ENCODE measurements around the gene ITIH2.
"Not testable (repeated sequence)": the region's sequence is repeated elsewhere in the genome, so short reads cannot be mapped to it uniquely, and the experiment has no call there.

ITIH2 gene

DNA sequence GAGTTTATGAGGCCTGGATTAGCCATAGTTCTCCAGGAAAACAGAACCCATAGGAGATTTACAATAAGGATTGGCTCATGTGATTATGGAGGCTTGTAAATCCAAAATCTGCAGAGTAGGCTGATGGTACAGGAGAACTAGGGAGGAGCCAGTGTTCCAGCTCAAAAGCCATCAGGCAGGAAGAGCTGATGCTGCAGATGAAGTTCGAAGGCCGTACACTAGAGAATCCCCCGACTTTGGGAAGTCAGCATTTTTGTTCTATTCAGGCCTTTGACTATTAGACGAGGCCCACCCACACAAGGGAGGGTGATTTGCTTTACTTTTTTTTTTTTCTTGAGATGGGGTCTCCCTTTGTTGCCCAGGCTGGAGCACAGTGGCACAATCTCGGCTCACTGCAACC is 47.1 kb downstream of the ITIH2 start:
- no peak for DNase-seq (ENCODE audit: low spot score)

DNA sequence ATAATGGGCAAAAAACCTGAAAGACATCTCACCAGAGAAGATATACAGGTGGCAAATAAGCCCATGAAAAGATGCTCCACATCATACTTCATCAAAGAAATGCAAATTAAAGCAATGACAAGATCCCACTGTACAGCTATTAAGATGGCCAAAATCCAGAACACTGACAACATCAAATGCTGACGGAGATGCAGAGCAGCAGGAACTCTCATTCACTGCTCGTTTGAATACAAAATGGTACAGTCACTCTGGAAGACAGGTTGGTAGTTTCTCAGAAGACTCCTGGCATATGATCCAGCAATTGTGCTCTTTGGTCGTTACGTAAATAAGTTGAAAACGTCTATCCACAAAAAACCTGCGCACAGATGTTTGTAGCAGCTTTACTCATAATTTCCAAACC is 49.1 kb downstream of the ITIH2 start:
- no peak for DNase-seq (ENCODE audit: low spot score)

DNA sequence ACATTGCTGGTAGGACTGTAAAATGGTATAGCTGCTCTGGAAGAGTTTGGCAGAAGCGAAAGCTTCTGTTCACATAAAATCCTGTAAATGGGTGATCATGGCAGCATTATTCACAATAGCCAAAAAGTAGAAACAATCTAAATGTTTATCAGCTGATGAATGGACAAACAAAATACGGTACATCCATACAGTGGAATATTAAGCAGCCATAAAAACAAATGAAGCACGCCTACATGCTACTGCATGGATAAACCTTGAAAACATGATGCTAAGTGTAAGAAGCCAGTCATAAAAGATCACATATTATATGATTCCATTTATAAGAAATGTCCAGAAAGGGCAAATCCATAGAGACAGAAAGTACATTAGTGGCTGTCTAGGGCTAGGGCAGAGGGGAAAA is 52.0 kb downstream of the ITIH2 start:
- DNase-seq (ENCODE audit: low spot score), result no peak

DNA sequence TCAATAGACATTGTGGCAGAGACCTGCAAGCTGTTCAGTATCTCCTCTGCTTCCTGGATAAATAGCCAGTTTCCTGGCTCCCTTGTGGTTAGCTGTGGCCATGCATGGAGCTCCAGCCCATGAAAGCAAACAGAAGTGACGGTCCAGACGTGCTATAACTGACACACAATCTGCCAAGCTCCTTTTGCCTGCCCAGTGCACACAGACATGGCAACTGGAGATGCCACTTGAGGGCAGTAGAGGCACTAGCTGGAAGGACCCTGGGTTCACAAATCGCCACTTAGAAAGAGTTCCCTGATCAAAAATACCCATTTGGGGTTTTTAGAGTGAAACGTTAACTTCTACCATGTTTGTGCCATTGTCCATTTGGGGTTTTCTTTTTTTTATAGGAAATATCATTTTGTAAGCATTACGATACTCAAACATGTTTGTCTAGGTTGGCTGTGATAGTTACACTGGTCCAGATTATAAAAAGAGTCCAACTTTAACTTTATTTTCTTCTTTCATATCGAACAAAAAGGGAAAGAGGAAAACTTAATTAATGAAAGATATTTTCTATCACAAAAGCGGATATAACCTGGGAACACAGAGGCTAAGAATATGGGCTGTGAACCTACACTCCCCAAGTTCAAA is 53.4 kb downstream of the ITIH2 start:
- peak; percentile 37 for DNase-seq (ENCODE audit: low spot score)

DNA sequence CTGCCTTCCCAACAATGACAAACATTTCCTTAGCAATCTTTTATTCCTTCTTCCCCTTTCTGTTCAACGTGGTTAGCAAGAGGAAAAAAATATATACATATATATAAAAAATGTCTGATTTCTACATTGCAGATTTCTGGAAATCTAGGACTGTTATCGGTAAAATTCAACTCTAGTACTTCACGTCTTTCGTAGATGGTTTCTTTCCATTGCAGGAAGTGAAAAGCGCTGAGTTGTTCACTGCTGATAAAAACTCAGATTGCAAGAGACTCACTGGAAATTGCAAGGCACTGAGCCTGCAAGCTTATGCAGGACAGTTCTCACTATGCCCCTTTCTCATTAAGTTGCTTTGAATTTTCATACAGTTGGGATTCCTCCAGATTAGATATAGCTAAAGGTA is 60.8 kb downstream of the ITIH2 start:
- no peak for DNase-seq (ENCODE audit: low spot score)

DNA sequence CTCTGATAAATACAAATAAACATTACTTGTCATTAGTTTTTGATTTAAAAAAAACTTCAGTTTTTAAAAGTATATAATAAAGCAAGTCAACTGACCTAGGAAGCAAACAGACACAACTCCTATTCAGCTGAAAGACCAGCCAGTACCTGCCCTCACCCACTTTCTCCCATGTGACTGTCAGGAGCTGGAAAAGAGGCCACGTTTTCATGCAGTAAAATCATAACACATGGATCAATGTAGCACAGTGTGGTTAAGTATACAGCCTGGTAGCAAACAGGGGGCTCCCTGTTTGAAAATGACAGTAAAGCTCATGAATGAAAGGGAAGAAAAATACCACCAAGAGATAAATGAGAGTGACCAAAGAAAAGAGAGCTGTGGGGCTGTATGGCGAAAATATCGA is 63.1 kb downstream of the ITIH2 start:
- DNase-seq (ENCODE audit: low spot score), result no peak

DNA sequence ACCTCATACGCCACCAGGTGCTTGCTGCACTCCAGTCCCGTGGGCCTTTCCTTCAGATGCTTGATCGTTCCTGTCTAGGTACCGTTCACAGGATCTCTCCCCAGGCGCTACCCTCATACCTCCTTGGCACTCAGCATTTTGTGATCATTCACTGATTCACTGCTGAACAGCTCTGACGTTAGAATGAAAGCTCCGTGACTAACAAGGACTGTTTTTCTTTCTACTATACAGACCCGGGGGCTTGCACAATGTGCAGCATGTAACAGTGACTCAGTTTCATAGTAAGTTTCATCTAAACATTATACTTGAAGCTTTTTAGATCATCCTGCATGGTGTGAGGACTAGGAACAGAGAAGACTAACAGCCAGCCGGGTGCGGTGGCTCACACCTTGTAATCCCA is 64.1 kb downstream of the ITIH2 start:
- DNase-seq (ENCODE audit: low spot score), result no peak

DNA sequence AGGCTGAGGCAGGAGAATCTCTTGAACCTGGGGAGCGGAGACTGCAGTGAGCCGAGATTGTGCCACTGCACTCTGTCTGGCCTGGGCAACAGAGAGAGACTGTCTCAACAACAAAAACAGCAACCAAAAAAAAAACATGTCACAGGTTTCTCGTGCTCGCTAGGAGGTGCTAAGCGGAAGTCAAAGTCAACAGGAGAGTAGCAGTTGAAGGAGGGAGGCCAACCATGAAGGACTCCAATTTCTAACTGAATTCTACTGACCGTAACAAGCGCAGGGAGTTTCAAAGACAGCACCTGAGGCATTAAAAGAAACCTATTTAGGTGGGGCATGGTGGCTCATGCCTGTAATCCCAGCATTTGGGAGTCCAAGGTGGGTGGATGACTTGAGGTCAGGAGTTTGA is 65.3 kb downstream of the ITIH2 start:
- no peak for DNase-seq (ENCODE audit: low spot score)

DNA sequence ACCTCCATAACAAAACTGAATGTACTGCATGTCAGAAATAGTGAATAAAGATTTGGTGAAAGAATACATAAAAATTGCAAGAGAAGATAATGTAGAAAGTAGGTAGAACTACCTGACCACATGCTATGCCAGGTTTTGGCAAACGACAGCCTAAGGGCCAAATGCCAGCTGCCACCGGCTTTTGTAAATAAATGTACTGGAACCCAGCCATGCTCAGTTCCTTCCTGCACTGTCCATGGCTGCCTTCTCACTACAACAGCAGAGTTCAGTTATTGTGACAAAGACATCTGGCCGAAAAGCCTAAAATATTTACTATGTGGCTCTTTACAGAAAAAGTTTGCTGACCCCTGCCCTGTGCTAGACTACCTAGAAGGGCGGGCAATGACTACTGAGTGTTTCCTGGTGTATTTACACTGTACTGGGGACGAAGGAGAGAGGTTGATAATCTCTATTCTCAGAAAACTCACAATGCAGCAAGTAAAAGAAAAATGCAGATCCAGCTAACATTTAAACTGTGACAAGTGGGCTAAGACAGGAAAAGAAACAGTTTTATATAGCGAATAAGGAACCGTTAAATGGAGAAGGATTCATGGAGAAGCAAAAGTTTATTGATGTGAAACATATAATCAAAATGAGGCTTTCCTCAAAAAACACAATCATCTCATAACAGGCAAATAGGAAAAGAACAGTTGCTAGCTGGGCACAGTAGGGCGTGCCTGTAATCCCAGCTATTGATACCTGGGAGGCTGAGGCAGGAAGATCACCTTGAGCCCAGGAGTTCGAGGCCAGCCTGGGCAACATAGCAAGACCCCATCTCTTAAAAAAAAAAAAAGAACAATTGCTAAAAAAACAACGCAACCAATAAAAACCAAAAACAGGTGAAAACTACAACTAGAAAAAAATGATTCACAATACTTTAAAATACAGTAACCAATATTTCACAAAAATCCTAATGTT is 71.0 kb downstream of the ITIH2 start:
- no peak for DNase-seq (ENCODE audit: low spot score)

DNA sequence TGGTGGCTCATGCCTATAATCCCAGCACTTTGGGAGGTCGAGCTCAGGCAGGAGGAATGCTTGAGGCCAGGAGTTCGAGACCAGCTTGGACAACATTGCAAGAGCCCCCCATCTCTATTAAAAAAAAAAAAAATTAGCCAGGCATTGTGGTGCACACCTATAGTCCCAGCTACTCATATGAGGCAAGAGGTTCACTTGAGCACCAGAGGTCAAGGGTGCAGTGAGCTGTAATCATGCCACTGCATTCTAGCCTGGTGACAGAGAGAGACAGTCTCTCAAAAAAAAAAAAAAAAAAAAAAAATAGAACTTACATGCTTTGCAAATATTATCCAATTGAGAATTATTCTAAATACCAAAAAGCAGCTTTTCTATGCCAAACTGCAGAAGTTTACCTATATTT is 73.7 kb downstream of the ITIH2 start:
- DNase-seq (ENCODE audit: low spot score), result no peak

DNA sequence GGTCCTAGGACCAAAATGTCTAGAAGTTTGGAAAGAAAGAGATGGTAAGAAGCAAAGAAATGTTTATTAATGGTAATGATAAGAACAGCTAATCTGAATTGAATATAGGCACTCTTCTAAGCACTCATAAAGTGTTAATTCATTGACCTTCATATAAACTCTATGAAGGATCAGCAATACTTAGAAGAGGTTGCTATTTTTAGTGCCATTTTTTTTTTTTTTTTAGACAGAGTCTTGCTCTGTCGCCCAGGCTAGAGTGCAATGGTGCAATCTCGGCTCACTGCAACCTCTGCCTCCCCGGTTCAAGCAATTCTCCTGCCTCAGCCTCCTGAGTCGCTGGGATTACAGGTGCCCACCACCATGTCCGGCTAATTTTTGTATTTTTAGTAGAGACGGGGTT is 79.1 kb downstream of the ITIH2 start:
- not testable (repeated sequence) for DNase-seq (ENCODE audit: low spot score)

DNA sequence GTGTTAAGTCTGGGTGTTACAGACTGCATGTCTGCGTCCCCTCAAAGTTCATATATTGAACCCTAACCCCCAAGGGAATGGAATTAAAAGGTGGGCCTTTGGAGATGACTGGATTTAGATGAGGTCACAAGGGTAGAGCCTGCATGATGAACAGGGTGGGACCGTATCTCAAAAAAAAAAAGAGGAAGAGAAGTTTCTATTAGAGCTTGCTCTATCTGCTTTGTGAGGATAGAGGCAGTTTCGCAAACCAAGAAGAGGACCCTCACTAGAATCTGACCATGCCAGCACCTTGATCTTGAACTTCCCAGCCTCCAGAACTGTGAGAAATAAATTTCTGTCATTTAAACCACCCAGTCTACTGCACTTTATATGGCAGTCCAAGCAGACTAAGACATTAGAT is 83.3 kb downstream of the ITIH2 start:
- DNase-seq (ENCODE audit: low spot score), result no peak

DNA sequence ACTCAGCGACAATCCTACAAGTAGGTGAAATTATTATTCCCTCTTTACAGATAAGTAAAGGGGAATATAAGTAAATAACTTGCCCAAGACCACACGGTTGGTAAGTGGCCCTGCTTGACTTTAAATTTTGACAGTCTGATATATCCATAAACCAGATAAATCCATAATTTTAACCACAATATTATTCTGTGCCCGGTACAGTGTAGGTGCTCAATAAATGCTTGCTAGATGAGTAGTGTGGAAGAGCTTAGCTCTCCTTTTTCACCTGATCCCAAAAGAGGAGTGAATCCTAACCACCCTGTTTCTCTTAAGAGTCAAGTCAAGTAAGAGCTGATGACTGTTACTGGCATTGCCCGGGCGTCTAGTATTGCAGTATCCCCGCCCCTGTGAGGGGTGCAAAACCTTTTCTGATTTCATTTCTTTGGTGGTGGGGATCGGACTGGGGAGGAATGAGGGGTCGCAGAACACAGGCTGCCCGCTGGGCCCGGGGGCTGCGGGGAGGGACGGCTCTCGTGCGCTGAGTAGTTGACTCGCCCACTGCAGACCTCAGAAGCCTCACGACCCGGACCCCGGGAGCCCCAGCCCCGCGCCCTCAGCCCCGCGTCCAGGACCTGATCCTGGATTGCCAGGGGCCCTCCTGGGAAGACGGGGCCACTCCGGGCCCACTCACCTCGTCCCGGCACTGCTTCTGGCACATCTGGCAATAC is 84.2 kb downstream of the ITIH2 start:
- DNase-seq (ENCODE audit: low spot score), result peak; percentile 17

DNA sequence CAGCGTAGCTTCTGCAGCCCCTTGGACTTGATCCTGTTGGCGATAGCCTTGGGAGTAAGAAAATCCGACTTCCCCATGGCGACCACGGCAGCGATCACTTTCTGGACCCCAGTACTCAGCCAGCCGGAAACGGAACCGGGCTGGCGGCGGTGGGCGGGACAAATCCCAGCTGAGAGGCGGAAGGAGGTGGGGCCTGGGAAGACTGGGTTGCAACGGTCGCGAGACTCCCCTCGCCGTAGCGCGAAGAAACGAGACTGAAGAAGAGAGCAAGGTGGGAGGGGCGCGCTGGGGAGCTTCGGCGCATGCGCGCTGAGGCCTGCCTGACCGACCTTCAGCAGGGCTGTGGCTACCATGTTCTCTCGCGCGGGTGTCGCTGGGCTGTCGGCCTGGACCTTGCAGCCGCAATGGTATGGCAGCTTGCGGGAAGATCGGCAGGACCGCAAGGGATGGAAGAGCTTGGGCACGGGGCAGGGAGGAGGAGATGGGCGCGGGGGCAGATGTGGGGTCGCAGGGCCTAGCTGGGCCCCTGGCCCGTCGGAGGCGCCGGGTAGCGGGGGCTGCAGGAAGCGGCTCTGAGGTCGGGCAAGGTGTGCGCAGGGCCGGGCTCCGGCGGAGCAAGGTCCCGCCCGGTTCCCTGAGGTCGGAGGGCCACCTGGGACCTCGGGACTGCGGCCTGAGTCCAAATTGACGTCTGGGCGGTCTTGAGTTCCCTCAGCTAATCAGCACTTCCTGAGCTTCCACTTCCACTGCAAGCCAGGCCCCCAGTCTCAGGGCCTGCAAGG is 84.9 kb downstream of the ITIH2 start, which contains the start of the genes ATP5F1C and KIN:
Gene ATP5F1C (plus strand): TSS at position 321 of the 782 bp plus-strand sequence. CDS start 31 bp downstream, at position 352.
Gene KIN (minus strand): TSS at position 137 of the 782 bp plus-strand sequence. CDS start 60 bp downstream, at position 77.
- DNase-seq (ENCODE audit: low spot score), result peak; percentile 97

DNA sequence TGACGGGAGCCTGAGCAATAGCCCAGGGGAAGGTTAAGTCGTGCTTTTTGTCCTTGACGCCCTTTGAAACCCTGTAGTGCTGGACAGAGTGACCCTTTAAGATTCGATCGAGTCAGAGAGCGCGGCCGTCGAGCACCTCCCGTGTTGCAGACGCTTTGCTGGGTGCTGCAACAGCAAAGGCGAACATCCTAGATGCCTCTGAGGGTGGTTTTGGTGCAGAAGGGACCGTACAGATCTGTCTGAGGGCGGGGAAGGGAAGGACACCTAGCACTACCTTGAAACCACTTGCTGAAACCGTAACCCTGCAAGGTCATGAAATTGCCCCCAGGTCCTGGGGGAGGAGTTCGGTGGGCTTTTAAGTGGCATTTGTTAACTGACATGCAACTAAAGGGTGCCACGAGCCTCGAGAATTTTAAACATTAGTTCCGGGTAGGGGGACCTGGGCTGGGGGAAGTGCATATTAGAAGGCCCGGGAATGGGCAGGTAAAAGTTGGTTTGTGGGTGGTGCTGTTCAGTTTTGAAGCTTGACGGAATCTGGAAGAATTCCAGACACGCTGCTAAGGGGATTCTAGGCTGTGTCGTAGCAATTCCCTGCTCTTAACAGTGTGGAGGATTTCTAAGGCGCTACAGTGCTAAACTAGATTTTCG is 85.6 kb downstream of the ITIH2 start:
- DNase-seq (ENCODE audit: low spot score), result peak; percentile 52

DNA sequence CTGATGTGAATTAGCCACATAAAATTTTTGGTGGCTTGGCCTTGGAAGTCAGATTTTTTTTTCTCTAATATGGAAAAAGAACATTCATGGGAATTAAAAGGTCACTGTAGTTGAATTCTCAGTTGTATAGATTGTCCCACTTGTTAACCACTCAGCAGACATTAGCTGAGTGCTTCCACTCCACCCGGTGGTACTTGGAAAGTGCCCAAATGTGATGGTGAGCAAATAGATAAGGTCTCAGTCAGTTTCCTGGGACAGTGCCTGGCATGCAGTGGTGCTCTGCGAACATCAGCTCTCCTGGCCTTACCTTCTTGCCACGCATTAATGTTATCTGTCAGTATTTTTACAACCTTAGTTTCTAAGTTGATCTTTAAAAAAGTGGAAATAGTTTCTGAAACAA is 86.3 kb downstream of the ITIH2 start:
- DNase-seq (ENCODE audit: low spot score), result peak; percentile 34

DNA sequence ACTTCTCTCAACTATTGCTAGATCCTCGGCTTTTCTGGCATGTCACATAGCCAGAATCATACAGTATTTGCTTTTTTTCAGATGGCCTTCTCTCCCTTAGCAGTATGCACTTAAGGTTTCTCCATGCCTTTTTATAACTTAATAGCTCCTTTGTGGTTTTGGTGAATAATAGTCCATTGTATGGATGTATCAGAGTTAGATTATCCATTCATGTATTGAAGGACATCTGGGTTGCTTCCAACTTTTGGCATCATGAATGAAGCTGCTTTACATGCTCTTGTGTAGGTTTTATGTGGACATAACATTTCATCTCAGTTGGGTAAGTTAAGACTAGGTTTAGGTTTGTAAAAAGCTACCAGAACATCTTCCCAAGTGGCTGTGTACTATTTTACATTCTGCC is 89.4 kb downstream of the ITIH2 start:
- no peak for DNase-seq (ENCODE audit: low spot score)

DNA sequence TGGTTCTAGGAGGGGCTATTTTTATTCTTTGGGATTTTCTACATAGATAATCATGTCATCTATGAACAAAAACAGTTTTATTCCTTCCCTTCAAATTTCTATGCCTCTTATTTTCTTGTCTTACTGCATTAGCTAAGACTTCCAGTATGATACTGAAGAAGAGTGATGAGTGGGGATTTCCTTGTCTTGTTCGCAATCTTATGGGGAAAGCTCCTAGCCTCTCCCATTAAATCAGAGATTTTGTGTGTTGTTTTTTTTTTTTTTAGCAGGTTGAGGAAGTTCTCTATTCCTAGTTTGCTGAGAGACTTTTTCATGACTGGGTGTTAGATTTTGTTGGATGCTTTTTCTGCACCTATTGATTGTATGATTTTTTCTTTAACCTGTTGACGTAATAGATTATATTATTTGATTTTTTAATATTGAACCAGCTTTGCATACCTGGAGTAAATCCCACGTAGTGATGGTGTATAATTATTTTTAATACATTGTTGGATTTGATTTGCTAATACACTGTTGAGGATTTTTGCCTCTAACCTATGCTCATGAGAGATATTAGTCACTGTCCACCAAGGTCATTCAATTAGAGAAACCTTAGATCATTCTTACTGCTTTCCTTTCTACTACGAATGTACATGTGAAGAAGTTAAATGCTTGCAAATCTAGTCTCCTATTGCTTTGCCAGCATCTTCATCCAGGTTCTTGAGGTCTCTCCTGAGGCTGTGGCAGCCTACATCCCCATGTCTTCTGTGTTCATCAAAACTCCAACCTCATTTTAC is 91.3 kb downstream of the ITIH2 start:
- no peak for DNase-seq (ENCODE audit: low spot score)

DNA sequence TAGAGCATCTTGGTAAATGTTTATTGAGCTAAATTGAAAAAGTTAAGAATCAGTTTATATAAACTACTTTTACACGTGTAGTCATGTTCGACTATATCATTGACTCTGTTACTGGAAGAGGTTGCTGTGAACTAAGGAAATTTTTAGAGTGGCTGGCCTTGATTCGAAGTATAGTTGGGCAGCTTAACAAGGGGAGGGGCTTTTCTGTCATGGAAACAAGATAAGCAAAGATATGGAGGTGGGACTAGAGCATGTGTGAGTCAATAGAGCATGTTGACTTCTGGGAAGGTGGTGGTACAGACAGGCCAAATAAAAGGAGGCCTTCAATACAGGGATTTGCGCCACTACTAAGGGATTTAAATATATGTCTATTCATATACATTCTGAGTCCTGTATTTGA is 92.5 kb downstream of the ITIH2 start:
- DNase-seq (ENCODE audit: low spot score), result no peak

DNA sequence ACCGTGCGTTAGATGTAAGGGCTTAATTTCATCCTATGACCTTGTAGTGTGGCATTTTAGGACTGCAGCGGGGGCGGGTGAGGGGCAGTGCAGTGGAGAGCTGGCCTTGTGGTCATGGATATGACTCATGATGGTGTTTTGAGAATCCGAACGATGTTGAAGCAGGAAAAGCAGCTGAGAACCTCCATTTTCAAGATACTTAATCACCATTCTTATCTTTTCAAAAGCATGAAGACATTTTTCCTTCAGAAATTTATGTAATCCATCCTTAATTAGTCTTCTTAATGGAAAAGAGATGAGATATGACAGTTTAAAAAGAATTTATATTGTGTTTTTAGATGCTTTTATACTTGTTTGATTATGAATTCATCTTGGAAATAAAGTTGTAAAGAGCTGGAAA is 94.5 kb downstream of the ITIH2 start:
- peak; percentile 76 for DNase-seq (ENCODE audit: low spot score)
